GM18519 (cell line): ENCODE data around the gene SLC35G2.
"Not testable (repeated sequence)": the region's sequence is repeated elsewhere in the genome, so short reads cannot be mapped to it uniquely, and the experiment has no call there.

Experiments
- ATAC-seq: cut with Tn5 transposase; IDR thresholded peaks from one replicate; pipeline ENCODE4 v1.9.1; 2021; ENCODE audit warnings: mild to moderate bottlenecking, moderate library complexity; ENCODE audit not compliant: unreplicated experiment, low FRiP score

The SLC35G2 gene

GRCh38 chr3:136831461-136831860 is 12.5 kb downstream of the SLC35G2 start:
- ATAC-seq = no peak

GRCh38 chr3:136835089-136835812 is 16.3 kb downstream of the SLC35G2 start:
- no peak for ATAC-seq

DNA sequence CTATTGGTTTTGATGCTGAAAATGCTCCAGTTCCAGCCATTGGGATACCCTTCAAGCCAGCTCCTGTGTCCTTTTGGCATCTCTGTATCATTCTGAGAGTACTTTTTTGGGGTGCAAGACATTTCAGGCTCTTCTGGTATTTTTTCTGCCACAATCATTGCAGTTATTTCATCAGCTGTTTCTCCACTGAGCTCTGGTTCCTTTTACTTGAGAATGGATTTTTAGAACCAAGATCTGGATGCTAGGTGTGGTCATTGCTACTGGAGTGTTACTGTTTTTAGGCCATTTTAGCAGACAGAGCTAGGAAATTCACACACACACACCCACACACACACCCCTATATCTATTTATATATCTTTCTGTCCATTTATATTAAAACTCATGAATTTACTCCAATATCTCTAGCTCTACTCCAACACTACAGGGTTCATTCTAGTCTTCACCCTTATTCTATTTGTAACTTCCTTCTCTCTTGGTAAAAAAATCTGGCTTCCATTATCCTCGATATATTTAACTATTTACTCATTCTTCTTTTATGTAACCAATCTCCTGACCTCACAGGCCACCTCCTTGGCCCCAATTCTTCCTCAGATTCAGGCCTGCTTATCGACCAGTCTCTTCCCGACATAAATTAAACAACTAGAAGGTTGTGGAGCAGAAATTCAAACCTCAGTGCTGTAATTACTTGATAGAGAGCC is 17.0 kb downstream of the SLC35G2 start:
- ATAC-seq = no peak

- no peak for ATAC-seq
These were observed 17.7 kb downstream of the SLC35G2 start for GRCh38 chr3:136836511-136837156.

DNA sequence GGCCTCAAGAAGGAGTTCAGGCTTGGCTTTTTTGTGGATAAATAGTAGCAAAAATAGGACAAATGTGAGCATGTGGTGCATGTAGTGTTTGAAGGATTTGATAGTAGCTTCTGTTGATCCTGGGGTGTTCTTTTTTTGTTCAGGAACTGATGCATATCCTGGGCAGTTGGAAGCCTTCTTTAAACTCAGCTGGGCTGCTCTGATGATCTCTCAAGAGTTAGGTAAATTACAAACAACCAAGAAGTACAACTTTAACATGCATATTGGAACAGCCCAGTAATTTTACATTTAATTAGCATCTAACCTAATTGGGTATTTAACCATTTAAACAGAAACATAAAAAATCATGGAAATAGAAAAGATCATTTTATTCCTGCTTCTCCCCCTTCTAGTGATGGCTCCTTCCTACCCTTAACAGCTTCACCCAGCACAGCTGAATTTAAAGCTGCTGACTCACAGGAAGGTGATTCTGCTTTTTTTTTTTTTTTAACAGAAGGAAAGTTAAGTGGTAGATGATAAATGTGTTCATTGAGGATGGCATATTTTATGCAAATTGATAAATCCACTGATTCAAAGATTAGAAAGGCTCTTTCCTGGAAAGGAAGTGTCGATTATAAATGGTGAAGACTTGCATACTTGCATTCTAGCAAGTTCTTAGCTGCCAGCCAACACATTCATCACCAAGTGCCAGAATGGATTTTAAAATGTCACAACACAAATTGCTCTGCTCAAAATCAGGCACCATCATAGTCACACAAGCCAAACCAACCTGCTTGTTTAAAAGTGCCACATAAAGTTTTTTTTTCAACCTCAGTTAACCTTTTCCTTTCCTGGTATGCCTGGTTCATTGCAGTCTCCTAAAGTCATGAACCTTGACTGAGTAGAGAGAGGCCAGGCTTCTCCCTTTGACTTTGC is 20.0 kb downstream of the SLC35G2 start:
- no peak for ATAC-seq

DNA sequence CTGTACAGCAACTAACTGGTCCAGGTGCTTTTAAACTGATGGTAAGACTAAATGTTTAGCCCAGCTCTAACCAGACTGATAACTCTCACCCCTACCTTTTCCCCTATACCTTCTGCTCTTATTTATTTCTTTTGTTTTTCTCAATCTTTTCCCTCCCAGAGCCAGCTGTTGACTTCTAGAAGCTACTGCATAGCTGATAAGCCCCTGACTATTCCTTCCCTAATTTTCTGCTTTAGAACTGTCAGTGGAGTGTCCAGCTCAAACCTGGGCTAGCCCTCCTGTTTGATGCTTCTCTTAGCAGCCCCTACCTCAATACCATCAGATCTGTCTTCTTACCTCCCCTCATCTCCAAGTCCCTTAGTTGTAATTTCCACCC is 20.6 kb downstream of the SLC35G2 start:
- ATAC-seq = no peak

DNA sequence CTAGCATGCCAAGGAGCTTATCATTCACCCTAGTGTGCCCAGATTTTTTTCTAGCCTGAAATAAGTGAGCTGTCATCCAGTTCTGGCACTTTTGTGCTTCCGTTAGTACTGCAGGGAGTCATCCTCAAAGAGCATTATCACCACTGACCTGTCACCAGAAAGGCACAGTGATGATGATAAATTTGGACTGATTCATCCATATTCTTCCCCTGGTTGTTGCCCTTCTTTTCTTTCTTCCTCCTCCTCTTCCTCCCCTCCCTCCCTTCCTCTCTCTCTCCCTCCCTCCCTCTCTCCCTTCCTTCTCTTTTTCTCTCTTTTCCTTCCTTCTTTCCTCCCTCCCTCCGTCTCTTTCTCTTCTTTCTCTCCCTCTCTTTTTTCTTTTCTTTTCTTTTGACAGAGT is 21.3 kb downstream of the SLC35G2 start:
- no peak for ATAC-seq

- no peak for ATAC-seq
These were observed 23.4 kb downstream of the SLC35G2 start for GRCh38 chr3:136842294-136842693.

GRCh38 chr3:136844724-136845123 is 25.8 kb downstream of the SLC35G2 start:
- no peak for ATAC-seq

GRCh38 chr3:136852180-136852579 is 33.3 kb downstream of the SLC35G2 start:
- no peak for ATAC-seq

DNA sequence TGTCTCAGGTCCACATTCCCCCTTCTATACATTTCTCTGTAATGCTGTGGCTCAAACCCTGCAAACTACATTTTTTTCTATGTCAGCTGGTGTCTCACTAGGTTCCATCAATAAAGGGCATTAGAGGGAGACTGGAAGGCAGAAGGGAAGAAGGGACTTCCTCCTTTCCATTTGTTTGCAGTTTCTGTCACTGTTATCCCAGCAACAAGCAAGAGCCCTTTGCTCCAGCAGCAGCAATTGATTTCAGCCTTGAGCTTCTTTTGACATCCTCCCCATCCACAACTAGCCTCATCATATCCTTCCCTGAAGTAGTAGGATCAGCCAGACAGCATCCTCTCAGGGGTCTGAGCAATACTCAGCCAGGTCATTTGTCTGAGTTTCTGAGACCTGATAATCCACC is 37.7 kb downstream of the SLC35G2 start:
- ATAC-seq = no peak

DNA sequence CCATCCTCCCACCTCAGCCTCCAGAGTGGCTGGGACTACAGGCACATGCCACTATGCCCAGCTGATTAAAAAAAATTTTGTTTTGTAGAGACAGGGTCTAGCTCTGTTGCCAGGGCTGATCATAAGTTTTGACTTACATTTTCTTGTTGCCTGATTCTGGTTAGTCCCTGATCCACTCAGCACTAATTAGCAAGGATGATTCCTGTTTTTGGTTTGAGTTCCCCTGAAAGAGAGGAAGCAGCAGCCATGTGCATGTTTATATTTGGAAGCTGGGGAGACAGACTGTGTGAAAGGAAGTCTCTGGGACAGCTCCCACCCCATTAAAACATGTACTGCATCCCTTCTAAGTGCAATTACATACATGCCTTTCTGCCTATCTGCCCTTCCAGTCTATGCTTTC is 39.5 kb downstream of the SLC35G2 start:
- no peak for ATAC-seq

DNA sequence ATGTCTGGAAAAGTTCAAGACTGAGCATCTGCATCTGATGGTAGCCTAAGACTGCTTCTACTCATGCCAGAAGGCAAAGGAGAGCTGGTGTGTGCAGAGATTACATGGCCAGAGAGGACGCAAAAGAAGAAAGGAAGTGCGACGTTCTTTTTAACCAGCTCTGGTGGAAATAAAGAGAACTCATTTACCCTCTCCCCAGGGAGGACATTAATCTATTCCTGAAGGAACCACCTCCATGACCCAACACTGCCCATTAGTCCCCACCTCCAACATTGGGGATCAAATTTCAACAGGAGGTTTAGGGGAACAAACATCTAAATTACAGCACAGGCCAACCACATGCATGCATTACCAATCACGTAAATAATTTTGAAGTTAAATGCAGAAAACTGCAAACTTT is 41.6 kb downstream of the SLC35G2 start:
- ATAC-seq = no peak

DNA sequence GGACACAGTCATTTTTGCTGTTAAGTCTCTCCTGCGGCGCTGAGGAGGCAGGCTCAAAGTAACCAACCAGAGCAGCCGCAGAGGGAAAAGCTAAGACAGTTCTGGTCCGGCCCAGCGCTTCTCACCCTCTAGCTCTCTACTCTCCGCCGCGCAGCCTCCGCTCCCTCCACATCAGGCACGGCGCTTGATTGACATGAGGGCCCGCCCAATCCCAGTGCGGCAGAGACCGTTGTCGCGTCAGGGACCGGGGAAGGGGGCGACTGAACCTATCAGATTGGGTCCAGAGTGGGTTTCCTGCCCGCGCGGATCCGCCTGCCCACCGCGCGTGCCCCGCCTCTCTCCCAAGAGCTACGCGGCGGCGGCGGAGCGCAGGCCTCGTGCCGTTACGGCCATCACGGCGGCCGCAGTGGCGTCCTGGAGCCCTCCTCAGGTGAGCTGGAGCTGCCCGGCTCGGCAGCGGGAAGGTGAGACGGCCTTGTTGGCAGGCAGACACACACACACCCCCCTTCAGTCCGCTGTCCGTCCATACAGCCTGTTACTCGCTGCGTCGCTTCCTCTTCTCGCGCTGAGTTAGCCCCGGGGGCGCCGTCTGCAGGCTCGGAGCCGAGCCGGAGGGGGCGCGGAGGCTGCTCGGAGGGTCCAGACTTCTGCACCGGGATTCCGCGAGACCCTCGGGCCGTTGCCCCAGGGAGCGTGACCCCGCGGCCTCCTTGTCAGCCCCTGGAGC is 43.1 kb downstream of the SLC35G2 start, which contains the start of gene NCK1:
Gene NCK1, plus strand, starts transcription at position 319 of the 727 bp plus-strand sequence. CDS start 65,794 bp downstream, outside the sequence.
- peak; percentile 89 for ATAC-seq

GRCh38 chr3:136862617-136863322 is 43.8 kb downstream of the SLC35G2 start:
- no peak for ATAC-seq

GRCh38 chr3:136869282-136869681 is 50.4 kb downstream of the SLC35G2 start:
- no peak for ATAC-seq

DNA sequence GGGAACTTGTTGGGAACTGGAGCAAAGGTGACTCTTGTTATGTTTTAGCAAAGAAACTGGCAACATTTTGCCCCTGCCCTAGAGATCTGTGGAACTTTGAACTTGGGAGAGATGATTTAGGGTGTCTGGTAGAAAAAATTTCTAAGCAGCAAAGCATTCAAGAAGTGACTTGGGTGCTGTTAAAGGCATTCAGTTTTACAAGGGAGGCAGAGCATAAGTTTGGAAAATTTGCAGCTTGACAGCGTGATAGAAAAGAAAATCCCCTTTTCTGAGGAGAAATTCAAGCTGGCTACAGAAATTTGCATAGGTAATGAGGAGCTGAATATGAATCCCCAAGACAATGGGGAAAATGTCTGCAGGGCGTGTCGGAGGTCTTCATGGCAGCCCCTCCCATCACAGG is 53.3 kb downstream of the SLC35G2 start:
- not testable (repeated sequence) for ATAC-seq

GRCh38 chr3:136879510-136879909 is 60.6 kb downstream of the SLC35G2 start:
- ATAC-seq = not testable (repeated sequence)

GRCh38 chr3:136882571-136882970 is 63.6 kb downstream of the SLC35G2 start:
- ATAC-seq = no peak
